ENCODE results near the gene PDGFA.

Gene PDGFA

DNA sequence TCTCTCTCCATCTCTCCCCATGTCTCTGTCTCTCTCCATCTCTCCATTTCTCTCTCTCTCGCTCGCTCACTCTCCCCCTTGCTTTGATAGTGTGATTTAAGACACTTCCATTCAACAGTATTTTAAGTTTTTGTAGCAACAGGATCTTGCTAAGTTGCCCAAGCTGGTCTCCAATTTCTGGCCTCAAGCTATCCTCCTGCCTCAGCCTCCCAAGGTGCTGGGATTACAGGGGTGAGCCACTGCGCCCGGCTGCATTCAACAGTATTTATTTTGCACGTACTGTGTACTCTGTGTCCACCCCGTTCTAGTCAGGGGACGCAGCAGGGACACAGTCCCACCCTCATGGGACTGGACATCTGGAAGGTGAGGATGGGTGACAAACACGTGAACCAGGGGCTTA lies 14.4 kb upstream of the PDGFA start:
- ATAC-seq, result no peak
- H3K36me3 Mint-ChIP-seq (ENCODE audit: low read depth), result no peaks in the 10 kb centered on the region
- H3K4me3 Mint-ChIP-seq, result no peak overlapping the region
- no peak for DNase-seq
- no peak overlapping the region for H3K27ac Mint-ChIP-seq
- peaks cover 10% of the 10 kb centered on the region for H3K4me1 Mint-ChIP-seq
- H3K9me3 Mint-ChIP-seq, result no peaks in the 10 kb centered on the region
- peaks cover 5% of the 10 kb centered on the region for H3K27me3 Mint-ChIP-seq

DNA sequence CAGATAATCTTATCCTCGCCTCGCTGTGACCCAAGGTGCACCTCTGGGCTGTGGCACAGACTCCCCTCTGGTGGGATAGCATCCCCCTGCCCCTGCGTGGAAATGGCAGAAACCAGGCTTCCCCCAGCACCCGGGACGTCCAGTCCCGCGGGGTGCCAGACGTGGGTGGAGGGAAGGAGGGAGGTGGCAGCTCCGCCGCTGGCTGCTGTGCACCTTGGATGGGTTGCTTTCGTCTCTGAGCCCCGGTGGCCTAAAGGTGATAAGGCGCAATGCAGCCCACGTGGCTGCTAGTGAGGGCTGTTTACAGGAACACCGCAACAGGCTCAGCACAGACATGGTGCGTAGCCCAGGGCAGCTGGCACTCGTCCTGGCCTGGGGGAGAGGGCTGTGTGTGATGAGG lies 13.6 kb upstream of the PDGFA start:
- no peak for ATAC-seq
- H3K27me3 Mint-ChIP-seq, result peaks cover 5% of the 10 kb centered on the region
- no peaks in the 10 kb centered on the region for H3K9me3 Mint-ChIP-seq
- H3K4me1 Mint-ChIP-seq, result peaks cover 10% of the 10 kb centered on the region
- no peaks in the 10 kb centered on the region for H3K36me3 Mint-ChIP-seq (ENCODE audit: low read depth)
- H3K4me3 Mint-ChIP-seq, result no peak overlapping the region
- DNase-seq, result no peak
- H3K27ac Mint-ChIP-seq, result no peak overlapping the region

DNA sequence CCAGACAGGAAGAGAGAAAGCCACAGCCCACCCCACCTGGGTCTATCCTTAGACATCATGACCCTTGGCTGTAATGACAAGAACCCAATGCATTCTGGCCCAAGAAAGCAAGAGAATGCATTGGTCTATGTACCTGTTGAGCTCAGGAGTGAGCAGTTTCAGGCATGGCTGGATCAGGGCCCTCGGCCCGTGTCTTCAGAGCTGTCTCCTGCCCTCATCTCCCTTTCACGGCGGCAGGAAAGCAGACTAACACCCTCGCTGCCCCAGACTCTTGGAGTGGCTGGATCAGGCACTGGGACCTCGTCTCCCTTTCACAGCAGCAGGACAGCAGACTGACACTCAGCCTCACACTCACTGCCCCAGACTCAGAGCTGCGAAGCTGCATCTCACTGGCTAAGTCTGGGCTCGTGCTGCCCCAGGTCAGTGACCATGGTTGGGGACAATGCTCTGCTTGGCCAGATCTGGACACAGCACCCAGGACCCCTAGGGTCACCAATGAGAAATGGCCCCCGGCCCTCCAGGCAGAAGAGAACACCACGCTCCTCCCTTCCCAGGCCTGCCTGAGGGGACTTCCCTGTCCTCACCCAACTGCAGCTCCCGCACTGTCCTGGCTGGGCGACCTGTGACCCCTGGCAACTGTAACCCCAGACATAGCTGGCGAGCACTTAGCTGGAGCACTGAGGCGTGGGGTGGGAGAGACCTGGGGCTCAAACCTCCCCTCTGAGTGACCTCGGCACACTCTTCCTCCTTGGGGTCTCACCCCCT lies 12.9 kb upstream of the PDGFA start:
- Mint-ChIP-seq H3K9me3 (no peaks in the 10 kb centered on the region), H3K4me1 (peaks cover 10% of the 10 kb centered on the region), H3K27ac (no peak overlapping the region), H3K4me3 (no peak overlapping the region), H3K36me3 (ENCODE audit: low read depth) (no peaks in the 10 kb centered on the region), H3K27me3 (peaks cover 5% of the 10 kb centered on the region)
- no peak for DNase-seq
- ATAC-seq, result peak; percentile 3

DNA sequence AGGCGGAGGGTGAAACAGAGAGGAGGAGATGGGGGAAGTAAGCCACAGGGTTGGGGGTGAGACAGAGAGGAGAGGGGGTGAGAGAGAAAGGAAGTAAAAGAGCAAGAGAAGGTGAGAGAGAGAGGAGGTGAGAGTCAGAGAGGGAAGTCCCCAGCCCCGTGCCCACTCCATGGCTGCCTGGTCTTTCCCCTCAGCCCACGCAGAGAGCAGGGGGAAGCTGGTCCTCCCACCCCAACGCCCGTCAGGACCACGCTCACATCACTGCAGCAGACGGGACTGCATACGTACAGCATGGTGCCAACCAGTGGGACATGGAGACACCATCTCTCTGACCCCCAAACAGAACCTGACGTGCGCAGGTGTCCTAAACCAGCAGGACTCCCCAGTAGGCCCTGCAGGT lies 12.1 kb upstream of the PDGFA start:
- ATAC-seq, result peak; percentile 76
- Mint-ChIP-seq H3K4me1 (peaks cover 10% of the 10 kb centered on the region), H3K27ac (no peak overlapping the region), H3K36me3 (ENCODE audit: low read depth) (no peaks in the 10 kb centered on the region), H3K27me3 (peaks cover 7% of the 10 kb centered on the region), H3K9me3 (no peaks in the 10 kb centered on the region), H3K4me3 (no peak overlapping the region)
- peak; percentile 36 for DNase-seq

DNA sequence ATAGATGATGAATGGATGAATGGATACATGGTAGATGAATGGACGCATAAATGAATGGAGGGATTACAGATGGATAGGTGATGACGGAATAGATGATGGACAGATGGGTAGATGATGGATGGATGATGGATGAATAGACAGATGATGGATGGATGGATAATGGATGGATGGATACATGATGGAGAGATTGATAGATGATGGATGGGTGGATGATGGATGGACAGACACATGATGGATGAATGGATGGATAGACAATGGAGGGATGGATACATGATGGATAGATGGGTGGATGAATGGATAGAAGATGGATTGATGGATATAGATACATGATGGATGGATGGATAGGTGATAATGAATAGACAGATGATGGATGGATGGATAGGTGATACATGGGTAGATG lies 8.8 kb upstream of the PDGFA start:
- Mint-ChIP-seq H3K9me3 (no peaks in the 10 kb centered on the region), H3K4me3 (no peak overlapping the region)

DNA sequence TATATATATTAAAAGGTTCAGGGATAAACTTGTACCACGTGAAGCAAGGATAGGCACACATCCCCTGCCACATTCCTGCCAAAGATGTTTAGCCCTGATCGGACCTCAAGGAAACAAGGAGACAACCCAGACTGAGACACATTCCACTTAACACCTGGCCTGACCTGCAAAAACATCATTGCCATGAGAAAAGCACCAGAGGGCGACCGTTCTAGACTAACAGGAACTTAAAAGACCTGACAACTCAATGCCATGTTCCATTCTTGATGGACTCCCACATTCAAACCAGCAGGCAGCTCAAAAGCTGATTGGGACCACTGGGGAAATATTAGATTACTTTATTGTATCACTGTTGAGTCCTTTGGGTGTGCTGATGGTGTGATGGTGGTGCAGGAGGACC lies 8.1 kb upstream of the PDGFA start:
- H3K27me3 Mint-ChIP-seq, result peaks cover 25% of the 10 kb centered on the region
- ATAC-seq, result no peak
- peaks cover 10% of the 10 kb centered on the region for H3K4me1 Mint-ChIP-seq
- H3K36me3 Mint-ChIP-seq (ENCODE audit: low read depth), result no peaks in the 10 kb centered on the region
- H3K4me3 Mint-ChIP-seq, result no peak overlapping the region
- no peak for DNase-seq
- H3K27ac Mint-ChIP-seq, result no peak overlapping the region
- H3K9me3 Mint-ChIP-seq, result no peaks in the 10 kb centered on the region

More for the DNA sequence above, 8.8 kb upstream of the PDGFA start:
- H3K27ac Mint-ChIP-seq, result no peak overlapping the region
- H3K4me1 Mint-ChIP-seq, result peaks cover 10% of the 10 kb centered on the region
- H3K27me3 Mint-ChIP-seq, result peaks cover 20% of the 10 kb centered on the region
- DNase-seq (no peak), ATAC-seq (no peak)
- H3K36me3 Mint-ChIP-seq (ENCODE audit: low read depth), result no peaks in the 10 kb centered on the region

DNA sequence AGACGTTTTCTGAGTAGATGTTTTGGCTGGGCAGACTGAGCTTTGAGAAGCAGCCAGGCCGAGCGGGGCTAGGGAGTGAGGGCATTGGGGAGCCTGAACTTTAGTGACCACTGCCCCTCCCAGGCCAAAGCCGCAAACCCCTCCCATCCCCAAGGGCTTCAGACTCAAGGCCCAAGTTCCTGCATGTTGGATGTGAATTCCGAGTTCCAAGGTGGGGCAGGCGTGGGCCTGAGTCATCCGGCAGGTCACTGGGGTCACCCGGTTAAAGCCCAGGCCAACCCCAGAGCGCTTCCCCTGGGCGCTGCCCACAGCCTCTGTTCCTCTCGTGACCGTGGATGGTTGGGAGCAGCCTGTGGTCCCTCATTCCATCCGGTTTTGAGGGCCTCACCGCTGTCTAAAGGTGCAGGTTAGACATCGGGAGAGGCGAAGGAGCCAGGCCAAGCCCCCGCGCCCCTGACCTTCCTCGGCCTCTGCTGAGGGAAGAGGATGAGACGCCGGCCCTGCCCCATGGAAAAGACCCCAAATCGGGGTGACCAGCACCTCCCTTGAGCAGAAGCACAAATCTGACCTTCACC lies 6.9 kb upstream of the PDGFA start:
- ATAC-seq (no peak), DNase-seq (no peak)
- H3K27me3 Mint-ChIP-seq, result peaks cover 27% of the 10 kb centered on the region
- H3K4me3 Mint-ChIP-seq, result no peak overlapping the region
- H3K4me1 Mint-ChIP-seq, result peaks cover 9% of the 10 kb centered on the region
- no peak overlapping the region for H3K27ac Mint-ChIP-seq
- no peaks in the 10 kb centered on the region for H3K9me3 Mint-ChIP-seq
- H3K36me3 Mint-ChIP-seq (ENCODE audit: low read depth), result no peaks in the 10 kb centered on the region

DNA sequence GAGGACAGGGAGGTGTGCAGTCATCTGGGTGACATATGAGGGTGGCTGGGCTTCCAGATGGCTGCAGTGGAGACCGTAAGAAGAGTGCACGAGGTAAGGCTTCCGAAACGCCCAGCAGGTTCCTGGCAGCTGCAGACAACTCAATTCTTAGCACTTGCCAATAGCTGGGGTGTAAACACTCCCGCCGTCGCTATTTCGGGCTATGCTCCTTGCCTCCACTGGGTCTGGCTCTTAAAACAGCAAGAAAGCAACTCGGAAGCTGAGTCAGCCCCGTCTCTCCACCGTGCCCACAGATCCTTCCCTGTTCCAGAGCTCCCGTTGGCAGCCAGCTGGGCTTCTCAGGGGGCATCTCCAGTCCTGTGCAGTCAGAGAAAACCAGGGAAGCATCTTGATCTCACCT lies 6.1 kb upstream of the PDGFA start:
- no peak overlapping the region for H3K27ac Mint-ChIP-seq
- no peak for DNase-seq
- H3K4me3 Mint-ChIP-seq, result no peak overlapping the region
- no peaks in the 10 kb centered on the region for H3K9me3 Mint-ChIP-seq
- H3K36me3 Mint-ChIP-seq (ENCODE audit: low read depth), result no peaks in the 10 kb centered on the region
- no peak for ATAC-seq
- H3K4me1 Mint-ChIP-seq, result peaks cover 10% of the 10 kb centered on the region
- peaks cover 32% of the 10 kb centered on the region for H3K27me3 Mint-ChIP-seq

DNA sequence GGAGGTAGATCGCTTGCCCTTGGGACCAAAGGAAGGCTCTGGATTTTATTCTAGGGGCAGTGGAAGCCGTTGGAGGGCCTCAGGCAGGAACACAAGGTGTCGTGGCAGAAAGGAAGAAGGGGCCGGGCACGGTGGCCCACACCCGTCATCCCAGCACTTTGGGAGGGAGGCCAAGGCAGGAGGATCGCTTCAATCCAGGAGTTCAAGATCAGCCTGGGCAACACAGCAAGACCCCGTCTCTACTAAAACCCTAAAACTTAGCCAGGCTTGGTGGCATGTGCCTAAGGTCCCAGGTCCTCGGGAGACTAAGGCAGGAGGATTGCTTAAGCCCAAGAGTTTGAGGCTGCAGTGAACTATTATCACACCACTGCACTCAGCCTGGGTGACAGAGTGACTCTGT lies 5.2 kb upstream of the PDGFA start:
- Mint-ChIP-seq H3K36me3 (ENCODE audit: low read depth) (no peaks in the 10 kb centered on the region), H3K27ac (no peak overlapping the region)
- no peak for ATAC-seq

DNA sequence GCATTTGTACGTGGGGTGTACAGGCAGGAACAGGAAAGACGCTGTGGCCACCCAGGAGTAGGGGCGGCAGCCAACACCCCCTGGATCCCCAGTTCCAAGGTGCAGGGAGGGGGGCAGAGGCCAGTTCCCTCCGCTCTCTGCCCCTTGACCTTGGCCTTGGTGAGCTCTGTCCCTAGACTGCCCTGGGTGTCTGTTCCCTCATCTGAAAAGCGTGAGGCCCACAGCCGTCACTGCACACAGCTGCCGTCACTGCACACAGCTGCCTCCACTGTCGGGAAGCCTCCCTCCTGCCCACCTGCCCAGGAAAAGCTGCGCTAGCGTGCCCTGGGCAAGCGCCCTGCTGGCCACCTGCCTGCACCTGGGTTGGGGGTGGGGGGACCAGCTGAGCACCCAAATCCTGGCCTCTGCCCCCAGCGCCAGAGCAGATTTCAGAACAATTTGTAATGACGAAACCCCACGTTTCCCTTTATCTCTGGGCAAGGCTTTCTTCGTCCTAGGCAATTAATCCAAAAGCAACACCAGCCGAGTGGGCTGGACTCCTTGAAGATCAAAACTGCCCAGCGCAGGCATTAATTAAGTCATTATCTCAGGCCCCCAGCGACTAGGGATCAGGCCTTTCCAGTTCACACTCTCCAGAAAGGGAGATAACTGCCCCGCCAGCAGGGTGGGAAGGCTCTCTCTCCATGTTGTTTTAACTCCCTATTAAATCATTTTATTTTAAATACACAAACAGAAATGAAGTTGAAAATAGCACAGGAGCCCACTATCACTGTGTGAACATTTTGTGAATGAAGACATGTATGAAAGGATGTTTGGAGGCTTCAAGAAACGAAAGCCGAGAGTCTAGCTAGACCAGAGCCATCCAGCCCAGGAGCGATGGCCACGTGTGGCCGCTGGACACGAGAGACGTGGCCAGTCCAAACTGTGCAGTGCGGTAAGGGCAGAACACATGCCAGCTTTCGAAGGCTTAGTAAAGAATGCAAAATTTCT lies 4.0 kb upstream of the PDGFA start:
- H3K4me3 Mint-ChIP-seq, result peak overlapping the region; percentile 14
- H3K9me3 Mint-ChIP-seq, result no peaks in the 10 kb centered on the region
- no peak for DNase-seq
- no peak overlapping the region for H3K27ac Mint-ChIP-seq
- no peaks in the 10 kb centered on the region for H3K36me3 Mint-ChIP-seq (ENCODE audit: low read depth)
- peaks cover 31% of the 10 kb centered on the region for H3K27me3 Mint-ChIP-seq
- no peak for ATAC-seq
- H3K4me1 Mint-ChIP-seq, result peaks cover 8% of the 10 kb centered on the region

More for the DNA sequence above, 5.2 kb upstream of the PDGFA start:
- Mint-ChIP-seq H3K27me3 (peaks cover 30% of the 10 kb centered on the region), H3K4me3 (no peak overlapping the region), H3K9me3 (no peaks in the 10 kb centered on the region), H3K4me1 (peaks cover 8% of the 10 kb centered on the region)
- DNase-seq, result no peak

DNA sequence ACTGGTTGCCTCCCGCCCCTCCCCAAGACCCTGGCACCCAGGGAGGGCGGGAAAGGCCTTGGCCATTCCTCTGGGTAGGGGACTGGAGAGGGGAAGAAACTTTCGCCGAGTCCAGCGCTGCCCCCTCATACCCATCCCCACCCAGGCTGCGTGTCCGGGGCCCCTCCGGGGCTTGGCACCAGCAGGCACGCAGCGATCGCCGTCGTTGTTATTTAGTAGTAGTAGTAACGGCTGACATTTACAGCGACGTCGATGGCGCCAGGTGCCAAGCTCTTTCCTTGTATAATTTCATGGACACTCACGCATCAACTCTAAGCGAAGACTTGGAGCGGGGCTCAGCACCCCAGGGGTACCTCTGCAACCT lies 3.3 kb upstream of the PDGFA start:
- Mint-ChIP-seq H3K36me3 (ENCODE audit: low read depth) (no peaks in the 10 kb centered on the region), H3K27me3 (peaks cover 34% of the 10 kb centered on the region), H3K4me3 (no peak overlapping the region), H3K27ac (no peak overlapping the region), H3K9me3 (no peaks in the 10 kb centered on the region), H3K4me1 (peaks cover 8% of the 10 kb centered on the region)
- DNase-seq (no peak), ATAC-seq (no peak)

DNA sequence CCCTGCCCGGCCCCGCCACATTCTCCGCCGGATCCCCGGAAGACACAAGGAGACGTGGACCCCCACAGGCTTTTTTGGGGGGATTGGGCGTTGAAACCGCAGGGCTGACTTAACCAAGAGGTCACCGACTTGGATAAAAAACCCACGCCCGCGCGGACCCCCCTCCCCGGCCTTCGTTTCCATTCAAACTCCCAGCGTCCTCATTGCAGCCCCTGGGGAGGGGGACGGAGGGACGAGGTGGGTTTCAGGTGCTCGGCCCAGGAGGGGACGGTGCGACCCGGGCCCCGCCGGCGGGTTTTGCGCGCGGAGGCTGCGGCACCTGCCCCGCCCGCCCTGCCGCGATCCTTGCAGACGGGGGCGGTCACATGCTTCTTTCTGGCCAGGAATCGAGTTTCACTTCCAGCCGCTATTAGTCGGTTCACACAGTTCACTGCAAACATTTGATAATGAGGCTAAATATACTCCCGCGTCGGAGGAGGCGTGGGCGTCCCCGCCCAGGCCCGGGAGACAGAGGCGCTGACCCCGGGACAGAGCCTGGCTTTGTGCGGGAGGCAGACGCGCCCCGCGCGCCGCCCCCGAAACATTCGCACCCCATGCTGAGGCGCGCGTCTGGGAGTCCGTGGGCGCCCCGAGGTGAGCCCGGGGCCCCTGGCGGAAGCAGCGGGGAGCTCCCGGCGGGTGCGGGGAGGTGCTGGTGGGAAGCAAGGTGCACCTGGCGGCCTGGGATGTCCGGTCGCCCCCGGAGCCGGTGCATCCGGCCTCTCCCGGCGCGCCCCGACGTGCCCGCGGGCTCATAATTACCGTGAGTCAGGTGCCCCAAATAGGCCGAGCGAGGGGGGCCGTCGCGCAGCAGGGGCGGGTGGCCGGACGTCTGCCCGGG lies 2.7 kb upstream of the PDGFA start:
- DNase-seq, result peak; percentile 42
- no peak overlapping the region for H3K27ac Mint-ChIP-seq
- H3K4me1 Mint-ChIP-seq, result peaks cover 11% of the 10 kb centered on the region
- no peaks in the 10 kb centered on the region for H3K9me3 Mint-ChIP-seq
- H3K4me3 Mint-ChIP-seq, result peak overlapping the region; percentile 6
- peak; percentile 12 for ATAC-seq
- H3K36me3 Mint-ChIP-seq (ENCODE audit: low read depth), result no peaks in the 10 kb centered on the region
- H3K27me3 Mint-ChIP-seq, result peaks cover 37% of the 10 kb centered on the region

DNA sequence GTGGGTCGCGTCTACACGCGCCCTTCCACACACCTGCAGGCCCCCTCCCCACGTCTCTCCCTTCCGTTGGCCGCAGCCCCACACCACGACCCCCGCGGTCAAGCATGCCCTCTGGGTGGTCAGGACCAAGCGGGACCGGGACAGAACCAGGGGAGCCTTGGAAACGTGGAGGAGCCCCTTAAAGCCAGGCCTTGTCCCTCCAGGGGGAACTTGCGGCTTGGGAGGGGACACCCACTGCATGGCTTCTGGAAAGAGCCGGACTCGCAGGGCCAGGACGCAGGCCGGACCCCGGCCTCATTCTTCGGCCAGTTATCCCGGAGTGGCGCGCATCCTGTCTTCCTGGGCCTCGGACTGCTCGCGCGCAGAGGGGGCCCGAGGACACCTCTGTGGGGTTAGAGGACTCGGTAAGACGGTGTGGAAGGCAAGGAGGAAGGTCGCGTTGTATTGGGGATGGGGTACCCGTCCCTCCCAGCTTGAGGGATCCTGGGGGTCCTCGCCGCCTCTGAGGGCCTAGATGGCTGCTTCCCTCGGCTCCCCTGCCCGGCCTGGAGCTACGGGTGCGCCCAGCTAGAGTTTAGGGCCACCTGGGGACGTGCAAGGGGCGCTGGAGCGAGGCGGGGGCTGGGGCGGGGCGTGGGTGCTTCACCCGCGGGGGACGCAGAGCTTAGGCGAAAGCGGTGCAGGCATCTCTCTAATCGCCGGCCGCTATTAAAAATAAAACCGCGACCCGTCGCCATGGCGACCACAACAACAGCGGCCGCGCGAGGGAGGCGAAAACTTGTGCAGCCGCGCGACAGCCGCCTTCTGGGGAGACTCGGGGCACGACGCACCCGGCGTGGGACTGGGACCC lies 1.8 kb upstream of the PDGFA start:
- peaks cover 35% of the 10 kb centered on the region for H3K27me3 Mint-ChIP-seq
- peak overlapping the region; percentile 17 for H3K4me3 Mint-ChIP-seq
- H3K36me3 Mint-ChIP-seq (ENCODE audit: low read depth), result no peaks in the 10 kb centered on the region
- H3K9me3 Mint-ChIP-seq, result no peaks in the 10 kb centered on the region
- H3K4me1 Mint-ChIP-seq, result peaks cover 11% of the 10 kb centered on the region
- DNase-seq, result peak; percentile 41
- no peak for ATAC-seq
- no peak overlapping the region for H3K27ac Mint-ChIP-seq
